Measurements from ENCODE around the gene KCNJ14. TPM values are rescaled to one million over a fixed set of nuclear protein-coding genes. Genes with fewer than 3 reads are reported as not detected.

Gene KCNJ14
- total RNA-seq, 4 donors from 2014 or later = 0.44 to 4.1 (median 1.5) TPM

DNA sequence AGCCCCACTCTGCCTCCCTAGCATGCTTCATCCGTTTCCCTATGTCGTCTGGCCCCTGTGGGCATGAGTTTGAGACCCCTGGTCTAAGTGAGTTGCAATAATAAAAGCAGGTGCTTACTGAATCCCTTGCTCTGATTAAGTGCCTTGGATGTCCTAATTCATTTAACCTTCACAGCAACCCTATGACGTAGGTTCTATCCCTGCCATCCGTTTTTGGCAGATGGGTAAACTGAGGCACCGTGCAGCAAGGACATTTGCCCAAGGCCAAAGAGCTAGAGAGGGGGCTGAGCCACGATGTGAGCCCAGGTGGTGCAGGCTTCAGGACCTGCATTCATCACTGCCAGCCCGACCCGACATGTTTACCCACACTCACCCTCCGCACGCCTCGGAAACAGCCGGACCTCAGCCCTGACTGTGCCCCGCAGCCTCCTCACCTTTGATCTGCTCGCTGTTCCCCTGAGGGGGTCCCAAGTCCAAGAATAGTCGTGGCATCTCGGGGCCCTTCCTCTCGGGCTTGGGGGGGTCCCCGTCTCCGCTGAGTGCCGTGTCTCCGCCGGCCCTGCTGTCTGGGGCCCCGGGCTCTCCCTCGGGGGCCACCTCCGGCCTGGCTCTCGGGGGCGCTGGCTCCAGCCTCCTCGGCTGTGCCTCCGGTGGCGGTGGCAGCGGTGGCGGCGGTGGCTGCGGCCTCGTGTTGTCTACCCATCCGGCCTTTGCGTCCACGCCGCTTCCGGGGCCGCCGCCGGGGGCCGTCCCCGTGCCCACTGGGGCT is 41.8 kb downstream of the KCNJ14 start:
- no peak for DNase-seq (ENCODE audit: low spot score in 2 of 2)
- Histone ChIP-seq H3K9me3 (no peaks in the 10 kb centered on the region), H3K4me3 (no peak overlapping the region), H3K27me3 (peaks cover 0 to 64% of the 10 kb centered on the region in 2 donors), H3K27ac (no peak overlapping the region), H3K4me1 (peaks cover 0 to 39% (median 11%) of the 10 kb centered on the region in 4 donors), H3K36me3 (no peaks in the 10 kb centered on the region)
- TF ChIP-seq EP300 (IDR thresholded peaks at IDR 0.05) = no peak
- WGBS, 2 donors = 45 to 46% methylated on average over 22 to 31 of the region's 45 CpGs

DNA sequence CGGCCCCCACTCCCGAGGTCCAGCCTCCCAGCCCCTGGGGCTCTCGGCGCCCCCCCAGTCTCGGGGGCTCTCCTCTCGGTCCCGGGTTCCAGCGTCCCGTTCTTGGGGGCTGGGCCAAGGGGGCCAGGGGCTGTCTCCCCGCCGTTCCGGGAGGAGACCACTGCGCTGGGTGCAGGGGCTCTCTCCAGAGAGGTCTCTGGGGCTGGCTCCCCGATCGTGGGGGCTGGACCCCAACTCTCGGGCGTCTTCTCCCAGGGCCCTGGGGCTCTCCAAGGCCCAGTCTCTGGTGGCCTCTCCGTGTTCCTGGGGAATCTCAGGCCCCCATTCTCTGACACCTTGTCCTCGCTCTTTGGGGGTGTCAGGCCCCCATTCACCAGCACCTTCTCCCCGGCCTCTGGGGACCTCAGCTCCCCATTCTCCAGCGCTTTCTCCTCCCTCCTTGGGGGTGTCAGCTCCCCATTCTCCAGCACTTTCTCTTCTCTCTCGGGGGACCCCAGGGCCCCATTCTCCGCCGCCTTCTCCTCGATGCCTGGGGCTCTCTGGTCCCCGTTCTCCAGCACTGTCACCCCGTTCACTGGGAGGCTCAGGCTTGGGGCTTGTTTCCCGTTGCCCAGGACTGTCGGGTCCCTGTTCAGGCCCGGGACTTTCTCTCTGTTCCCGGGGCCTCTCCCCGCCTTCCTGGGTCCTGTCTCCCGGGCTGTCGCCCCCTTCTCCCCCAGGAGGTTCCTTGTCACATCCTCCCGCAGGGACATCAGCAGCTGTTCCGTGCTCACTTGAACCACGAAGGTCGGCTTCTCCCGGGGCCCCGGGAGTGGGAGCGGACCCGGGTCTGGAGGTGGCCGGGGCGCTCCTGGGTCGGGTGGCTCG is 42.6 kb downstream of the KCNJ14 start:
- WGBS, 2 donors = 42 to 69% methylated on average over 38 to 42 of the region's 46 CpGs
- Histone ChIP-seq H3K9me3 (no peaks in the 10 kb centered on the region), H3K4me3 (peak overlapping the region in 1 of 4 donors; percentile 12), H3K27ac (no peak overlapping the region), H3K36me3 (no peaks in the 10 kb centered on the region), H3K4me1 (peaks cover 0 to 36% (median 11%) of the 10 kb centered on the region in 4 donors), H3K27me3 (peaks cover 0 to 64% of the 10 kb centered on the region in 2 donors)
- TF ChIP-seq, protein P1, sequence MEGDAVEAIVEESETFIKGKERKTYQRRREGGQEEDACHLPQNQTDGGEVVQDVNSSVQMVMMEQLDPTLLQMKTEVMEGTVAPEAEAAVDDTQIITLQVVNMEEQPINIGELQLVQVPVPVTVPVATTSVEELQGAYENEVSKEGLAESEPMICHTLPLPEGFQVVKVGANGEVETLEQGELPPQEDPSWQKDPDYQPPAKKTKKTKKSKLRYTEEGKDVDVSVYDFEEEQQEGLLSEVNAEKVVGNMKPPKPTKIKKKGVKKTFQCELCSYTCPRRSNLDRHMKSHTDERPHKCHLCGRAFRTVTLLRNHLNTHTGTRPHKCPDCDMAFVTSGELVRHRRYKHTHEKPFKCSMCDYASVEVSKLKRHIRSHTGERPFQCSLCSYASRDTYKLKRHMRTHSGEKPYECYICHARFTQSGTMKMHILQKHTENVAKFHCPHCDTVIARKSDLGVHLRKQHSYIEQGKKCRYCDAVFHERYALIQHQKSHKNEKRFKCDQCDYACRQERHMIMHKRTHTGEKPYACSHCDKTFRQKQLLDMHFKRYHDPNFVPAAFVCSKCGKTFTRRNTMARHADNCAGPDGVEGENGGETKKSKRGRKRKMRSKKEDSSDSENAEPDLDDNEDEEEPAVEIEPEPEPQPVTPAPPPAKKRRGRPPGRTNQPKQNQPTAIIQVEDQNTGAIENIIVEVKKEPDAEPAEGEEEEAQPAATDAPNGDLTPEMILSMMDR (IDR thresholded peaks at IDR 0.05) = no peak
- no peak for DNase-seq (ENCODE audit: low spot score in 2 of 2)

GRCh38 chr19:48498595-48499311 is 43.4 kb downstream of the KCNJ14 start:
- TF ChIP-seq POLR2A (IDR thresholded peaks at IDR 0.05) = no peak
- TF ChIP-seq, protein P1 (IDR thresholded peaks at IDR 0.05) = no peak
- no peak for TF ChIP-seq EP300 (IDR thresholded peaks at IDR 0.05)
- Histone ChIP-seq H3K27me3 (peaks cover 0 to 69% of the 10 kb centered on the region in 2 donors), H3K36me3 (no peaks in the 10 kb centered on the region), H3K4me1 (peaks cover 0 to 36% (median 11%) of the 10 kb centered on the region in 4 donors), H3K27ac (no peak overlapping the region), H3K9me3 (no peaks in the 10 kb centered on the region), H3K4me3 (peak overlapping the region in 1 of 4 donors; percentile 12)
- DNase-seq (ENCODE audit: low spot score in 2 of 2) = no peak
- 30 to 40% methylated on average over 13 to 20 of the region's 59 CpGs for WGBS, 2 donors

GRCh38 chr19:48499316-48500090 is 44.1 kb downstream of the KCNJ14 start:
- no peak for TF ChIP-seq POLR2A (IDR thresholded peaks at IDR 0.05)
- TF ChIP-seq EP300 (IDR thresholded peaks at IDR 0.05) = no peak
- TF ChIP-seq, protein P1 (IDR thresholded peaks at IDR 0.05) = no peak
- Histone ChIP-seq H3K27ac (no peak overlapping the region), H3K9me3 (no peaks in the 10 kb centered on the region), H3K4me1 (peaks cover 0 to 30% (median 8%) of the 10 kb centered on the region in 4 donors), H3K4me3 (peak overlapping the region in 1 of 4 donors; percentile 5), H3K27me3 (peaks cover 0 to 75% of the 10 kb centered on the region in 2 donors), H3K36me3 (no peaks in the 10 kb centered on the region)
- no peak for DNase-seq (ENCODE audit: low spot score in 2 of 2)
- WGBS, 2 donors = 61 to 64% methylated on average over 16 to 32 of the region's 44 CpGs

Measured in tibial nerve (tissue), 4 donors.